Measurements from ENCODE around the gene RNF169. TPM values are rescaled to one million over a fixed set of nuclear protein-coding genes. Genes with fewer than 3 reads are reported as not detected.

The RNF169 gene
- total RNA-seq, 1 donor from 2014 or later, result 11.7 TPM

- DNase-seq (ENCODE audit: low read depth), result no peak
- TF ChIP-seq, protein P1, sequence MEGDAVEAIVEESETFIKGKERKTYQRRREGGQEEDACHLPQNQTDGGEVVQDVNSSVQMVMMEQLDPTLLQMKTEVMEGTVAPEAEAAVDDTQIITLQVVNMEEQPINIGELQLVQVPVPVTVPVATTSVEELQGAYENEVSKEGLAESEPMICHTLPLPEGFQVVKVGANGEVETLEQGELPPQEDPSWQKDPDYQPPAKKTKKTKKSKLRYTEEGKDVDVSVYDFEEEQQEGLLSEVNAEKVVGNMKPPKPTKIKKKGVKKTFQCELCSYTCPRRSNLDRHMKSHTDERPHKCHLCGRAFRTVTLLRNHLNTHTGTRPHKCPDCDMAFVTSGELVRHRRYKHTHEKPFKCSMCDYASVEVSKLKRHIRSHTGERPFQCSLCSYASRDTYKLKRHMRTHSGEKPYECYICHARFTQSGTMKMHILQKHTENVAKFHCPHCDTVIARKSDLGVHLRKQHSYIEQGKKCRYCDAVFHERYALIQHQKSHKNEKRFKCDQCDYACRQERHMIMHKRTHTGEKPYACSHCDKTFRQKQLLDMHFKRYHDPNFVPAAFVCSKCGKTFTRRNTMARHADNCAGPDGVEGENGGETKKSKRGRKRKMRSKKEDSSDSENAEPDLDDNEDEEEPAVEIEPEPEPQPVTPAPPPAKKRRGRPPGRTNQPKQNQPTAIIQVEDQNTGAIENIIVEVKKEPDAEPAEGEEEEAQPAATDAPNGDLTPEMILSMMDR (conservative IDR thresholded peaks at IDR 0.05; ENCODE audit: low read depth, low read length), result no peak
- no peak overlapping the region for H3K4me3 ChIP-seq (ENCODE audit: low read depth, low read length)
Observed at GRCh38 chr11:74769055-74769707, 20.5 kb downstream of the RNF169 start.

DNA sequence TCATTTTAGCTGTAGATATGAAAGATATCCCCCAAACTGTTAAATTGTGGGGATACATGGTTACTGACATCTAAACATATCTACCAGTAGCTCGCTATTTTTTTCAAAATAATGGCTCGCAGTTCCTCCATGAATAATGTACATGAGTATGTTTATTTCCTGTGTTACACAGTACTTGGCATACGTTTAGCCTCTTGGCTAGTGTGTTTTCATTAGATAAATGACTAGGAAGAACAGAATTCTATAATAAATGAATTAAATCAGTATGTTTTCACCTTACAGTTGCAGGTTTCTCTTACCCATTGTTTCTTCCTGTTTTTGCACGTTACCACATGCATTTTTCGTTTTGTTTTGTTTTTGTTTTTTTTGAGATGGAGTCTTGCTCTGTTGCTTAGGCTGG, 21.8 kb downstream of the RNF169 start:
- TF ChIP-seq, protein P1 (conservative IDR thresholded peaks at IDR 0.05; ENCODE audit: low read depth, low read length), result no peak
- no peak for DNase-seq (ENCODE audit: low read depth)

GRCh38 chr11:74771139-74771538, 22.5 kb downstream of the RNF169 start:
- TF ChIP-seq, protein P1 (conservative IDR thresholded peaks at IDR 0.05; ENCODE audit: low read depth, low read length), result no peak
- DNase-seq (ENCODE audit: low read depth), result no peak
- H3K4me3 ChIP-seq (ENCODE audit: low read depth, low read length), result no peak overlapping the region

More for the DNA sequence above, 21.8 kb downstream of the RNF169 start:
- H3K4me3 ChIP-seq (ENCODE audit: low read depth, low read length), result no peak overlapping the region

DNA sequence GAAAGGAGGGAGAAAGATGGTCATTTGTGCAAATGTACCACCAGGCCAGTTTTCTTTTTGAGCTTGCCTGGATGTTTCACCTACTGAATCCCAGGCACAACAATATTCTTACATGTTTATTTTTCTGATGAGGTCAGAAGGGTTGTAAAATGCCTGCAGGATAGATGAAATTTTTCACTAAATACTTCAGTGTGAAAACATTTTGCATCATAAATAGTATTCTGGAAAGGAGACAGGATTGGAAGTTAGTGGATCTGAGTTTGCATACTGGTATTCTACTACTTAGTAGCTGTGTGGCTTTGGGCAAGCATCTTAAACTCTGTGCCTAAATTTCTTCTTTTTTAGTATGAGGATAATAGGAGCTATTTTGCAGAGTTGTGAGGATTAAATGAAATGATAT, 24.8 kb downstream of the RNF169 start:
- TF ChIP-seq, protein P1 (conservative IDR thresholded peaks at IDR 0.05; ENCODE audit: low read depth, low read length), result no peak
- no peak for DNase-seq (ENCODE audit: low read depth)
- H3K4me3 ChIP-seq (ENCODE audit: low read depth, low read length), result no peak overlapping the region

- TF ChIP-seq, protein P1 (conservative IDR thresholded peaks at IDR 0.05; ENCODE audit: low read depth, low read length), result no peak
- H3K4me3 ChIP-seq (ENCODE audit: low read depth, low read length), result no peak overlapping the region
- no peak for DNase-seq (ENCODE audit: low read depth)
Observed at GRCh38 chr11:74775762-74776161, 27.1 kb downstream of the RNF169 start.

DNA sequence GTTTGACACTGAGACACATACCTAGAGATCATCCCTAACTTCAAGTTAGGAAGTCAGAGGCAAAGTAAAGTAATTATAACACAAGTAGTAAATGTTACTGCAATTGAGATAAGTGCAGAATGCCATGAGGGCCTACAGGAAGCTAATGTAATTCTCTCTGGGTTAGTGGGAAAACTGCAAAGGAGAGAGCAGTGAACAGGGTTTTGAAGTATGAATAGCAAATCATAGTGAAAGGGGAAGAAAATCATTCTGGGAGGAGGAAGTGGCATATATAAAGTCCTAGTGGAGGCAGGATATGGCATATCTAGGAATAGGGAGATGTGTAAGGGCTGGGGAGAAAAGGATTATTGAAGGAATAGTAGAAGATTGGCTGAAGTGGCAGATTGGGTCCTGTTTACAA, 27.9 kb downstream of the RNF169 start:
- TF ChIP-seq, protein P1 (conservative IDR thresholded peaks at IDR 0.05; ENCODE audit: low read depth, low read length), result no peak
- no peak for DNase-seq (ENCODE audit: low read depth)

DNA sequence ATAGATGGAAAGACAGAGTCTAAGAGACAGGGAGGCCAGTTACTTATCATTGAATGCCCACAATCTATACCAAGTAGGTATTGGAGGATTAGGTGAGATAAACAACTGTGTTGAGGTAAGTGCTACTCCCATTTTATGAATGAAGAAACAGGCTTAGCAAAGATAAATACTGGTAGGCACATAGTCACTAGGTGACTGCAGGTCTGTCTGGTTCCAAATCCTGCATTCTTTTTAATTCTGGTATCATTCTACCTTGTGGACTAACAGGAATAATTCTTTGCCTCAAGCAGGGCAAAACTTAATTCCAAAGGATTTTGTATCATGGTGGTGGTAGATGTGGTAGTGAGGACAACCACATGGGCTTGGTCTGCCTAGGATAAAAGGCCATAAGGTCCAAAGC, 28.4 kb downstream of the RNF169 start:
- DNase-seq (ENCODE audit: low read depth), result no peak
- TF ChIP-seq, protein P1 (conservative IDR thresholded peaks at IDR 0.05; ENCODE audit: low read depth, low read length), result no peak
- H3K4me3 ChIP-seq (ENCODE audit: low read depth, low read length), result no peak overlapping the region

More for the DNA sequence above, 27.9 kb downstream of the RNF169 start:
- H3K4me3 ChIP-seq (ENCODE audit: low read depth, low read length), result no peak overlapping the region
